ENCODE results near the gene TIMD4.

The TIMD4 gene

DNA sequence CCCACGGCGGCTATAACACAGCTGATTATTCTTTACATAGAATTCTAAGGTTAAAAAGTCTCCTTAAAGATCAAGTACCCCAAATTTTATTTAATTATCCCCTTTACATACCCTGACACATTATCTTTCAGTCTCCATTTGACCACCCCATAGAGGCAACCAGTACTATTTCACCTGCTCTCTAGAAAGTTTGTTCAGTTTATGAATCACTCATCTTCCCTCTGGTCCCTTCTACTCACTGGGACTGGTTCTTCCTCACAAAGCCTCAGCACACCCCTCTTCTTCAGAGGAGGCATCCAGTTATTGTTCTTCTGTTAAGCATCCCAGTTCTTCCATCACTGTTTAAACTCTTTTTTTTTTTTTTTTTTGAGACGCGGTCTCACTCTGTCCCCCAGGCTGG is 70.2 kb downstream of the TIMD4 start:
- no peak for DNase-seq (ENCODE audit: extremely low read depth, low read depth)
- no peak for TF ChIP-seq CTCF (IDR thresholded peaks at IDR 0.05; ENCODE audit: low read depth, low read length)

GRCh38 chr5:156892223-156892622 is 70.8 kb downstream of the TIMD4 start:
- no peak for TF ChIP-seq CTCF (IDR thresholded peaks at IDR 0.05; ENCODE audit: low read depth, low read length)
- DNase-seq (ENCODE audit: extremely low read depth, low read depth): no peak

GRCh38 chr5:156888520-156888919 is 74.5 kb downstream of the TIMD4 start:
- TF ChIP-seq CTCF (IDR thresholded peaks at IDR 0.05; ENCODE audit: low read depth, low read length): no peak

GRCh38 chr5:156883316-156883875 is 79.6 kb downstream of the TIMD4 start:
- TF ChIP-seq CTCF (IDR thresholded peaks at IDR 0.05; ENCODE audit: low read depth, low read length): no peak
- DNase-seq (ENCODE audit: extremely low read depth, low read depth): no peak

More at GRCh38 chr5:156888520-156888919, 74.5 kb downstream of the TIMD4 start:
- no peak for DNase-seq (ENCODE audit: extremely low read depth, low read depth)

DNA sequence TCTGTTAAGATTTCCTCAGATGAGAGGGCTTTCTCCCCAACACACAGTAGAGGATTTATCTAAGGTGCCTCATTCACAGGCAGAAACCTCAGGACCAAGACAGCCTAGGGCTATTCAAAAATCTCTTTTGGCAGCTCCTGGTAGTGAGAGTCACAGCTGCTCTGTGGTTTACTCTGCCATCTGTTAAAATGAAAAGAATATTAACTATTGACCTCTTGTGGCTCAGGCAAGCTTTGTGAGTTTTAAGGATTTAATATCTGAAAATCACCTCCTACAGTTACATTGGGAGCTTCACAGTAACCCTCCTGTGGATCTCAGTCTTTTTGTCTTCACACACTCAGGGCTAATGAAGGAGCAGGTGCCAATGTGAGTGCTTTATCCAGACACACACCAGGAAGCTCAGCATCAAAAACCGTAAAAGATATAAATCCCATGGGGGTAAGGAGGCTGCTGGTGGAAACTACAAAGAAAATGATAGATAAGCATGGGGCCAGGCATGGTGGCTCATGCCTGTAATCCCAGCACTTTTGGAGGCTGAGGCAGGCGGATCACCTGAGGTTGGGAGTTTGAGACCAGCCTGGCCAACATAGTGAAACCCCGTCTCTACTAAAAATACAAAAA is 83.3 kb downstream of the TIMD4 start:
- DNase-seq (ENCODE audit: extremely low read depth, low read depth): no peak
- no peak for TF ChIP-seq CTCF (IDR thresholded peaks at IDR 0.05; ENCODE audit: low read depth, low read length)

GRCh38 chr5:156871212-156871611 is 91.8 kb downstream of the TIMD4 start:
- no peak for DNase-seq (ENCODE audit: extremely low read depth, low read depth)

More at GRCh38 chr5:156871212-156871611, 91.8 kb downstream of the TIMD4 start:
- no peak for TF ChIP-seq CTCF (IDR thresholded peaks at IDR 0.05; ENCODE audit: low read depth, low read length)
